K562 (cell line): ENCODE data around the gene CCDC167.

Experiments used
- EP300 ChIP-seq: IDR thresholded peaks from 2 replicates; pipeline ENCODE4 v1.6.1; 2012; ENCODE audit warnings: low read length, improper control_type of control experiment
- RFX5 ChIP-seq: IDR thresholded peaks from 2 replicates; pipeline ENCODE4 v1.6.1; 2011; ENCODE audit warnings: low read depth, mild to moderate bottlenecking, improper control_type of control experiment, low read length
- ZNF274 ChIP-seq: IDR thresholded peaks from 2 replicates; pipeline ENCODE4 v1.6.1; 2011; ENCODE audit warnings: low read depth, mild to moderate bottlenecking, low read length, moderate library complexity, borderline replicate concordance

- TF ChIP-seq ZNF274 (no peak), RFX5 (no peak), EP300 (no peak)
Measured at GRCh38 chr6:37515712-37516075, 16.0 kb upstream of the CCDC167 start.
